ENCODE measurements around the gene DNAL4. TPM values are rescaled to one million over a fixed set of nuclear protein-coding genes. Genes with fewer than 3 reads are reported as not detected.

The DNAL4 gene
- total and polyA plus RNA-seq, 2 donors (not counting 1 experiment from before 2014, with no cell fraction given) = 9.9 to 10.3 TPM

GRCh38 chr22:38786631-38787030 is 7.3 kb downstream of the DNAL4 start:
- TF ChIP-seq CTCF (IDR thresholded peaks at IDR 0.05) (no peak), EZH2 (IDR thresholded peaks at IDR 0.05; ENCODE audit: borderline replicate concordance, insufficient read depth, low read depth, low read length, poor library complexity, severe bottlenecking) (no peak)
- peaks cover 0 to 4% of the 10 kb centered on the region in 2 experiments for H3K36me3 ChIP-seq (replicated peaks in 1 of 2; ENCODE audit: control extremely low read depth in 1 of 2, control insufficient read depth in 1 of 2, extremely low read depth in 1 of 2, insufficient read depth in 2 of 2, low read length in 1 of 2)
- no peaks in the 10 kb centered on the region for H3K9me3 Mint-ChIP-seq (ENCODE audit: insufficient read depth)
- no peaks in the 10 kb centered on the region for H4K20me1 ChIP-seq (ENCODE audit: control insufficient read depth, insufficient read depth, low read length, poor library complexity, severe bottlenecking)
- no peak overlapping the region for H3K27ac ChIP-seq (ENCODE audit: low read length in 2 of 2)
- 86% methylated on average over 1 of the region's 3 CpGs for WGBS (ENCODE audit: insufficient coverage)
- no peak overlapping the region for H2AFZ ChIP-seq (ENCODE audit: insufficient read depth, low read depth, low read length, poor library complexity, severe bottlenecking)
- no peaks in the 10 kb centered on the region for H3K27me3 Mint-ChIP-seq
- no peaks in the 10 kb centered on the region for H3K79me2 ChIP-seq (ENCODE audit: control insufficient read depth, insufficient read depth, low read length)
- no peaks in the 10 kb centered on the region for H3K4me1 Mint-ChIP-seq
- H3K4me2 ChIP-seq (replicated peaks; ENCODE audit: low read depth, low read length, poor library complexity, severe bottlenecking) = no peak overlapping the region
- ChIA-PET POLR2A (no interaction called here), CTCF (no interaction called here)
- no peak overlapping the region for H3K27ac Mint-ChIP-seq
- H3K4me3 ChIP-seq (ENCODE audit: control extremely low read depth in 1 of 5, extremely low read depth in 1 of 5, insufficient read depth in 1 of 5, low read depth in 2 of 5, low read length in 4 of 5) = no peak overlapping the region
- intact Hi-C loops (cut with micrococcal nuclease) = no loop called here
- ATAC-seq (ENCODE audit: low read depth) (no peak), DNase-seq (no peak)
- no peaks in the 10 kb centered on the region for H3K4me1 ChIP-seq (ENCODE audit: control insufficient read depth in 2 of 2, insufficient read depth in 2 of 2, low read length in 2 of 2)
- no peak overlapping the region for H3K4me3 Mint-ChIP-seq
- H3K27me3 ChIP-seq (replicated peaks in 1 of 4; ENCODE audit: control extremely low read depth in 1 of 4, control insufficient read depth in 3 of 4, insufficient read depth in 4 of 4, low read length in 3 of 4) = no peaks in the 10 kb centered on the region
- H3K9ac ChIP-seq (ENCODE audit: low read length) = no peak overlapping the region
- no peaks in the 10 kb centered on the region for H3K9me3 ChIP-seq (ENCODE audit: control extremely low read depth in 1 of 3, control insufficient read depth in 2 of 3, insufficient read depth in 1 of 3, low read length in 2 of 3)

- Mint-ChIP-seq H3K4me3 (no peak overlapping the region), H3K27me3 (no peaks in the 10 kb centered on the region), H3K27ac (no peak overlapping the region), H3K9me3 (ENCODE audit: insufficient read depth) (no peaks in the 10 kb centered on the region), H3K4me1 (no peaks in the 10 kb centered on the region)
- H4K20me1 ChIP-seq (ENCODE audit: control insufficient read depth, insufficient read depth, low read length, poor library complexity, severe bottlenecking) = no peaks in the 10 kb centered on the region
- no peaks in the 10 kb centered on the region for H3K9me3 ChIP-seq (ENCODE audit: control extremely low read depth in 1 of 3, control insufficient read depth in 2 of 3, insufficient read depth in 1 of 3, low read length in 2 of 3)
- H3K36me3 ChIP-seq (replicated peaks in 1 of 2; ENCODE audit: control extremely low read depth in 1 of 2, control insufficient read depth in 1 of 2, extremely low read depth in 1 of 2, insufficient read depth in 2 of 2, low read length in 1 of 2) = peaks cover 0 to 6% of the 10 kb centered on the region in 2 experiments
- no peaks in the 10 kb centered on the region for H3K4me1 ChIP-seq (ENCODE audit: control insufficient read depth in 2 of 2, insufficient read depth in 2 of 2, low read length in 2 of 2)
- CTCF ChIA-PET = interaction anchor here (1.4 kb wide), 1 partner anchor 189 kb away, joined by 3 read pairs; no protein-coding TSS in a partner anchor
- no peaks in the 10 kb centered on the region for H3K79me2 ChIP-seq (ENCODE audit: control insufficient read depth, insufficient read depth, low read length)
- ATAC-seq (ENCODE audit: low read depth) (no peak), DNase-seq (no peak)
- POLR2A ChIA-PET = interaction anchor here (0.6 to 0.7 kb wide), 2 partner anchors 680 to 1366 kb away, joined by 4 to 5 read pairs; no protein-coding TSS in a partner anchor
- intact Hi-C loops (cut with micrococcal nuclease) = no loop called here
- H3K9ac ChIP-seq (ENCODE audit: low read length) = no peak overlapping the region
- WGBS (ENCODE audit: insufficient coverage) = 96% methylated on average over 4 of the region's 5 CpGs
- H3K4me3 ChIP-seq (ENCODE audit: control extremely low read depth in 1 of 5, extremely low read depth in 1 of 5, insufficient read depth in 1 of 5, low read depth in 2 of 5, low read length in 4 of 5) = no peak overlapping the region
- no peak overlapping the region for H3K4me2 ChIP-seq (replicated peaks; ENCODE audit: low read depth, low read length, poor library complexity, severe bottlenecking)
- no peak overlapping the region for H3K27ac ChIP-seq (ENCODE audit: low read length in 2 of 2)
- H2AFZ ChIP-seq (ENCODE audit: insufficient read depth, low read depth, low read length, poor library complexity, severe bottlenecking) = no peak overlapping the region
- H3K27me3 ChIP-seq (replicated peaks in 1 of 4; ENCODE audit: control extremely low read depth in 1 of 4, control insufficient read depth in 3 of 4, insufficient read depth in 4 of 4, low read length in 3 of 4) = no peaks in the 10 kb centered on the region
- TF ChIP-seq EZH2 (IDR thresholded peaks at IDR 0.05; ENCODE audit: borderline replicate concordance, insufficient read depth, low read depth, low read length, poor library complexity, severe bottlenecking) (no peak), CTCF (IDR thresholded peaks at IDR 0.05) (no peak)
Measured at GRCh38 chr22:38784856-38785255, 9.1 kb downstream of the DNAL4 start.

Data from B cell (primary cell).